Memory B cell (primary cell): Measurements from ENCODE around the gene DNAJA2.
"Not testable (repeated sequence)": the region's sequence is repeated elsewhere in the genome, so short reads cannot be mapped to it uniquely, and the experiment has no call there.

Source experiments
- ATAC-seq: fragments of 150-1000 bp; cut with Tn5 transposase; 2 replicates; pipeline ENCODE4 v1.10.0; 2021; ENCODE audit warnings: low read depth, mild to moderate bottlenecking, moderate library complexity
- DNase-seq, 2 donors: peaks; one replicate each; pipeline ENCODE4 v3.0.0; 2022; ENCODE audit warnings: low spot score in 2 of 2
- H3K27ac Mint-ChIP-seq: one replicate; pipeline ENCODE4 v1.8.0; 2022; ENCODE audit warnings: mild to moderate bottlenecking, moderate library complexity, mixed read lengths
- H3K27me3 Mint-ChIP-seq: one replicate; pipeline ENCODE4 v1.8.0; 2022; ENCODE audit warnings: mixed read lengths
- H3K36me3 Mint-ChIP-seq: one replicate; pipeline ENCODE4 v1.8.0; 2022; ENCODE audit warnings: mild to moderate bottlenecking, mixed read lengths
- H3K4me1 Mint-ChIP-seq: one replicate; pipeline ENCODE4 v1.8.0; 2022; ENCODE audit warnings: mixed read lengths
- H3K4me3 Mint-ChIP-seq: one replicate; pipeline ENCODE4 v1.8.0; 2022; ENCODE audit warnings: mild to moderate bottlenecking, moderate library complexity, mixed read lengths
- H3K9me3 Mint-ChIP-seq: one replicate; pipeline ENCODE4 v1.8.0; 2022; ENCODE audit warnings: mixed read lengths

Gene DNAJA2

DNA sequence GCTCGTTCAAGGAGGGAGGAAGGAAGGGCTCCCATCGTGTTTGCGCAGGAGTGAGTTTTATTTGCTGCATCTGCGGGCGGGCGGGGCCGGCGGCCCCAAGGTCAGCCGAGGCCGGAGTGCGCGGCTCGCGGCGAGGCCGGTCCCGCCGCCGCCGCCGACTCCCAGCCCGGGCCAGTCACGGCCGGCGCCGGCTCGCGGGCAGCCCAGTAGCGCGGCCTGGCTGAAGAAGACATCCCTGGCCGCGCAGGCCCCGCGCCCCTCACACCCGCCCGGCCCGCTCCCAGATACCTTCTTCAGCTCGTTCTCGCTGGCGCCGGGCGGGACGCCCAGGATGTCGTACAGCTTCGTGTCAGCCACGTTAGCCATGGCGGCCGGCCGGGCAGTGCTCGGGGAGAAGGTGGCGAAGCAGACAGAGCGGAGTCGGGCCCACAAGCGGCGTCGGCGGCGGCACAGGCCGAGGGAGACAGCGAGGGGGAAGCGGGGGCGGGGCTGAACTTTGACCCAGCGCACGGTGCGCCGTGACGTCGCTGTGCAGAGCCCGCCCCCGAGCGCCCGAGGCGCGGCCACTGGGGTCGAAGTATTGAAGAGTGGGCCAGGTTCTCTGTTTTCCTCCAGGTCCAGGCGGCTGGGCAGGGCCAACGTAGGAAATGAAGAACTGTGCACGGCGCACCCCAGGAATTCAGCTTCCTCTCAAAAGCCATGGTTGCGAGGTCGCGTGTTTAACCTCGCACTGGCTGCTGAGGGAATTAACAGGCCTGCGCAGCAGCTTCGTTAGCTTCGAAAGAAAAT lies at the start of gene DNAJA2:
Gene DNAJA2 (minus strand): TSS at position 468 of the 789 bp plus-strand sequence. CDS start 102 bp downstream, at position 366.
- peak; percentile 93 to 97 for DNase-seq
- peak within 1 kb of the TSS; percentile 98 for H3K27ac Mint-ChIP-seq
- H3K27me3 Mint-ChIP-seq = no peaks in the 10 kb centered on the region
- peak; percentile 89 for ATAC-seq
- no peaks in the 10 kb centered on the region for H3K9me3 Mint-ChIP-seq
- H3K4me3 Mint-ChIP-seq = peak within 1 kb of the TSS; percentile 94
- peaks cover 8% of the 10 kb centered on the region for H3K36me3 Mint-ChIP-seq
- peaks cover 30% of the 10 kb centered on the region for H3K4me1 Mint-ChIP-seq

- ATAC-seq = no peak
- H3K4me1 Mint-ChIP-seq = peaks cover 24% of the 10 kb centered on the region
- H3K9me3 Mint-ChIP-seq = no peaks in the 10 kb centered on the region
- no peak overlapping the region for H3K4me3 Mint-ChIP-seq
- no peak for DNase-seq
- no peak overlapping the region for H3K27ac Mint-ChIP-seq
- H3K36me3 Mint-ChIP-seq = no peaks in the 10 kb centered on the region
- no peaks in the 10 kb centered on the region for H3K27me3 Mint-ChIP-seq
Observed at GRCh38 chr16:47019568-47019967, 46.1 kb upstream of the DNAJA2 start.

GRCh38 chr16:47018223-47018891 lies 44.9 kb upstream of the DNAJA2 start:
- Mint-ChIP-seq H3K9me3 (no peaks in the 10 kb centered on the region), H3K36me3 (no peaks in the 10 kb centered on the region), H3K4me3 (peak overlapping the region; percentile 3), H3K27me3 (no peaks in the 10 kb centered on the region), H3K4me1 (peaks cover 18% of the 10 kb centered on the region), H3K27ac (peak overlapping the region; percentile 91)
- ATAC-seq = peak; percentile 98
- DNase-seq = peak; percentile 58 to 76

GRCh38 chr16:47017636-47018035 lies 44.2 kb upstream of the DNAJA2 start:
- ATAC-seq (no peak), DNase-seq (no peak)
- H3K36me3 Mint-ChIP-seq = no peaks in the 10 kb centered on the region
- H3K27me3 Mint-ChIP-seq = no peaks in the 10 kb centered on the region
- peak overlapping the region; percentile 91 for H3K27ac Mint-ChIP-seq
- H3K4me1 Mint-ChIP-seq = peaks cover 18% of the 10 kb centered on the region
- no peaks in the 10 kb centered on the region for H3K9me3 Mint-ChIP-seq
- no peak overlapping the region for H3K4me3 Mint-ChIP-seq

- H3K27me3 Mint-ChIP-seq = no peaks in the 10 kb centered on the region
- ATAC-seq (peak; percentile 24), DNase-seq (peak in 1 of 2 donors; percentile 15)
- no peaks in the 10 kb centered on the region for H3K36me3 Mint-ChIP-seq
- peaks cover 18% of the 10 kb centered on the region for H3K4me1 Mint-ChIP-seq
- no peaks in the 10 kb centered on the region for H3K9me3 Mint-ChIP-seq
- H3K27ac Mint-ChIP-seq = peak overlapping the region; percentile 49
- peak overlapping the region; percentile 21 for H3K4me3 Mint-ChIP-seq
Observed at GRCh38 chr16:47016700-47017133, 43.2 kb upstream of the DNAJA2 start.

DNA sequence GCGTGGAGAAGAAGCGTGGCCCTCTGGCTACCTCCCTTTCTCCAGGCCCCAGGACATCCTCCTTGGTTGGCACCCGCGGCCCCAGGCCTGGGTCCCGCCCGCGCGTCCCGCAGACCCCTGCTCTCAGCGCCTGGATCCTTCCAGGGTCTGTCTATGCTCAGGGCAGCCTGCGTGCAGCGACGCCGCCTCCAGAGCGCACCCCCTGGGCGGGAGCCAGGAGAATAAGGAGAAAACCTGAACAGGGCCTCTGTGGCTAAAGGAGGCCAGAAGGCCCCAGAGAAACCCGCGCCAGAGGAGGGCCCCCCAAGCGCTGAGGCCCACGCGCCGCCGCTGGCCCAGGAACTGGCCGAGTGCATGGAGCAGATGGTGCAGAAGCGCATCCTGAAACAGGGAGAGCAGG lies 40.4 kb upstream of the DNAJA2 start:
- Mint-ChIP-seq H3K4me3 (no peak overlapping the region), H3K9me3 (no peaks in the 10 kb centered on the region)
- ATAC-seq = no peak

DNA sequence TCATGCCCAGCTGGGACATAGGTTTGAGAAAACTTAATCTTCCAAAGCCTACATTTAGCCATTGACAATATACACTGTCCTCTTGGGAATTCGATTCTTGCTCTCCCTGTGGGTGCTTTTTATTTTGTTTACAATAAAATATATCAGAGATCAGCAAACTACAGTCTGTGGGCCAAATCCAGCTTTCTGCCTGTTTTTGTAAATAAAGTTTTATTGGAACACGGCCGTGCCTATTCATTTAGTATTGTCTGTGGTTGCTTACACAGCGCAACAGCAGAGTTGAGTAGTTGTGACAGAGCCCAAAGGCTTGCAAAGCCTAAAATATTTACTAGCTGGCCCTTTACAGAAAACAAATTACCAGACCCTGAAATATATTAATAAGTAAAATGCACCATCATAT lies 39.7 kb upstream of the DNAJA2 start:
- no peak overlapping the region for H3K27ac Mint-ChIP-seq
- ATAC-seq (no peak), DNase-seq (no peak)
- no peak overlapping the region for H3K4me3 Mint-ChIP-seq
- H3K9me3 Mint-ChIP-seq = no peaks in the 10 kb centered on the region
- H3K27me3 Mint-ChIP-seq = no peaks in the 10 kb centered on the region
- H3K36me3 Mint-ChIP-seq = no peaks in the 10 kb centered on the region
- peaks cover 15% of the 10 kb centered on the region for H3K4me1 Mint-ChIP-seq

More for the DNA sequence above, 40.4 kb upstream of the DNAJA2 start:
- Mint-ChIP-seq H3K27me3 (no peaks in the 10 kb centered on the region), H3K36me3 (no peaks in the 10 kb centered on the region), H3K4me1 (peaks cover 18% of the 10 kb centered on the region), H3K27ac (no peak overlapping the region)
- no peak for DNase-seq

GRCh38 chr16:47010812-47011211 lies 37.3 kb upstream of the DNAJA2 start:
- not testable (repeated sequence) for H3K4me3 Mint-ChIP-seq, ATAC-seq, DNase-seq, H3K4me1 Mint-ChIP-seq, H3K9me3 Mint-ChIP-seq, H3K27me3 Mint-ChIP-seq, H3K36me3 Mint-ChIP-seq, H3K27ac Mint-ChIP-seq

DNA sequence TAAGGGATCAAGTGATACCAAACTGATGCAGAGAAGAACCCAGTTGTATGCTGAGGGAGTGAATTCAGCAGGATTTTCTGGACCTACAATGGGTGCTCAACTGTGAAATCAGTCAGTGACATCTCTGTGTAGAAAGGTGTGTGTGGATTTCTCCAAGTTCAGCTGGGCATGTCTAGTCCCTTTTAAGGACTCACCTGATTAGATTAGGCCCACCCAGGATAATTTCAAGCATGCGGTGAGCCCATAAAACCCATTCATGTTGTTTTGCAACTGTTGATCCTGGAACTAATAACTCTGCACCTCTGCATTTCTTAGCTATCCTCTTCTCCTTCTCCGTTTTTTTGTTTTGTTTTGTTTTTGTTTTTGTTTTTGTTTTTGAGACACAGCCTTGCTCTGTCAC lies 35.1 kb upstream of the DNAJA2 start:
- H3K4me3 Mint-ChIP-seq = no peak overlapping the region
- no peaks in the 10 kb centered on the region for H3K36me3 Mint-ChIP-seq
- DNase-seq = no peak
- no peaks in the 10 kb centered on the region for H3K4me1 Mint-ChIP-seq
- ATAC-seq = no peak
- H3K27me3 Mint-ChIP-seq = no peaks in the 10 kb centered on the region
- no peak overlapping the region for H3K27ac Mint-ChIP-seq
- no peaks in the 10 kb centered on the region for H3K9me3 Mint-ChIP-seq

DNA sequence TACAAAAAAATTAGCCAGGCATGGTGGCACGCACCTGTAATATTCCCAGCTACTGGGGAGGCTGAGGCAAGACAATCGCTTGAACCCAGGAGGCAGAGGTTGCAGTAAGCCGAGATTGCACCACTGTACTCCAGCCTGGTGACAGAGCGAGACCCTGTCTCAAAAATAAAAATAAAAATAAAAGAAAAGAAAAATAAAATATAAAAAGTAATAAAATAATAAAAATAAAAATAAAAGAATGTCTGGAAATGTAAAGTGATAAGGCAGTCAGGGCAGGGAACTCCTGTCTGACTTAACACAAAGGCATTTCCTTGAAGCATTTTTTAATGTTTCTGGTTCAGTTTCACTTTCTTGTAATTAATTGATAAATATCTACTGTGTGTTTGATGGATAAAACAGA lies 34.7 kb upstream of the DNAJA2 start:
- H3K27ac Mint-ChIP-seq = no peak overlapping the region

GRCh38 chr16:47004652-47005051 lies 31.2 kb upstream of the DNAJA2 start:
- H3K27me3 Mint-ChIP-seq = no peaks in the 10 kb centered on the region
- H3K36me3 Mint-ChIP-seq = no peaks in the 10 kb centered on the region
- no peak overlapping the region for H3K4me3 Mint-ChIP-seq
- H3K4me1 Mint-ChIP-seq = no peaks in the 10 kb centered on the region
- ATAC-seq (no peak), DNase-seq (no peak)
- no peak overlapping the region for H3K27ac Mint-ChIP-seq
- no peaks in the 10 kb centered on the region for H3K9me3 Mint-ChIP-seq

More for the DNA sequence above, 34.7 kb upstream of the DNAJA2 start:
- H3K4me3 Mint-ChIP-seq = no peak overlapping the region
- no peaks in the 10 kb centered on the region for H3K27me3 Mint-ChIP-seq
- no peaks in the 10 kb centered on the region for H3K4me1 Mint-ChIP-seq
- H3K36me3 Mint-ChIP-seq = no peaks in the 10 kb centered on the region
- no peaks in the 10 kb centered on the region for H3K9me3 Mint-ChIP-seq
- ATAC-seq = no peak
- DNase-seq = no peak

GRCh38 chr16:47000066-47000465 lies 26.6 kb upstream of the DNAJA2 start:
- not testable (repeated sequence) for DNase-seq, H3K4me1 Mint-ChIP-seq, H3K4me3 Mint-ChIP-seq, H3K9me3 Mint-ChIP-seq, H3K27ac Mint-ChIP-seq, H3K27me3 Mint-ChIP-seq, ATAC-seq, H3K36me3 Mint-ChIP-seq

DNA sequence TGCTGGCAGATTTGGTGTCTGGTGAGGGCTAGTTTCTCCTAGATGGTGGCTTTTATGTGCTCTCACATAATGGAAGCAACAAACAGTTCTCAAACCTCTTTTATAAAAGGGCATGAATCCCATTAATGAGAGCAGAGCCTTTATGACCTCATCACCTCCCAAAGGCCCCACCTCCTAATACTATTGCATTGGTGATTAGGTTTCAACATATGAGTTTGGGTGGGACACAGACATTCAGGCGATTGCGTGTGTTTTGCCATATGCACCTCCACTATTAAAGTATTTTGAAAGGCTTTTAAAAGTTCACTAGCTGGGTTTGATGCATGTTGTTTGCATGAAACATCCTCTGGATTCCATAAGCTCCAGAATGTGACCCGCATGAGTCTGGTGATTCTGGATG lies 24.4 kb upstream of the DNAJA2 start:
- Mint-ChIP-seq H3K9me3 (no peaks in the 10 kb centered on the region), H3K27me3 (no peaks in the 10 kb centered on the region), H3K4me1 (no peaks in the 10 kb centered on the region), H3K4me3 (no peak overlapping the region), H3K27ac (no peak overlapping the region), H3K36me3 (no peaks in the 10 kb centered on the region)
- no peak for ATAC-seq
- no peak for DNase-seq

GRCh38 chr16:46996952-46997458 lies 23.5 kb upstream of the DNAJA2 start:
- H3K36me3 Mint-ChIP-seq = no peaks in the 10 kb centered on the region
- DNase-seq = no peak
- no peak for ATAC-seq
- no peaks in the 10 kb centered on the region for H3K9me3 Mint-ChIP-seq
- no peaks in the 10 kb centered on the region for H3K27me3 Mint-ChIP-seq
- H3K27ac Mint-ChIP-seq = no peak overlapping the region
- no peak overlapping the region for H3K4me3 Mint-ChIP-seq
- H3K4me1 Mint-ChIP-seq = no peaks in the 10 kb centered on the region
